ENCODE data around the gene PINLYP. TPM values are rescaled to one million over a fixed set of nuclear protein-coding genes. Genes with fewer than 3 reads are reported as not detected.

Gene PINLYP
- total and polyA plus RNA-seq, 11 donors = 0.76 to 4.3 (median 1.2) TPM; not detected in 1

DNA sequence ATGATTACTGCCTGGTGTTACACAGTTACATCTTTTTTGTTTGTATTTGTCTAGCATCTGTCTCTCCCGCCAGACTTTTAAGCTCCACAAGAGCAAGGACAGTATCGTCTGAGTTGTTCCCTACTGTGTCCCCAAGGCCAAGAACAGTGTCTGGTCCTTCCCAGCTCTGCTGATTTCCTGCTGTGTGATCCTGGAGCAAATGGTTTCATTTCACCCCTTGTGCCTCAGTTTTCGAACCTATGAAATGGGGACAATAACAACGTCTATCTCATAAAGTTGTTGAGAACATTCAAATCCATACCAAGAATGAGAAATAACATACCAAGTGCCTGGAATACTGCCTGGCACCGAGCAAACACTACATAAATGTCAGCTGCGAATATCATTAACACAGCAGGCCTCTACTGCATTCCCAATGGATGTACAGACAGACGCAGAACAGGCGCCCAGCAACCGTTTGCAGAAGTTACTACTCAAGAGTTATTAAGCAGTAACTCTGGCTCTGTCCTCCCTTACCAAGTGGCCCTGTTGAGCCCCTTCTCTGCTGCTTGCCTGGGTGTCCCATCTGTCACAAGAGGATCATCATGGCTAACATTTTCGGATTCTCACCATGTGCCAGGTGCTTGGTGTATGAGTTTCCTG, 11.7 kb upstream of the PINLYP start:
- no peak for ATAC-seq
- no peak overlapping the region for H3K4me3 ChIP-seq
- H3K27ac ChIP-seq = peak overlapping the region in 3 of 12 donors; percentile 73 to 90 (median 79)
- no peak for DNase-seq
- H3K9me3 ChIP-seq = no peaks in the 10 kb centered on the region
- peaks cover 0 to 30% (median 11%) of the 10 kb centered on the region in 12 donors for H3K4me1 ChIP-seq
- peaks cover 0 to 24% (median 16%) of the 10 kb centered on the region in 9 donors for H3K36me3 ChIP-seq
- intact Hi-C loops (cut with DNase I) = loop anchor here in 1 of 10 donors (5.0 kb wide), 1 partner anchor 88 kb away; no protein-coding TSS in a partner anchor
- WGBS, 4 donors = 81 to 87% (median 85%) methylated on average over 10 of the region's 10 CpGs
- TF ChIP-seq, protein P1, sequence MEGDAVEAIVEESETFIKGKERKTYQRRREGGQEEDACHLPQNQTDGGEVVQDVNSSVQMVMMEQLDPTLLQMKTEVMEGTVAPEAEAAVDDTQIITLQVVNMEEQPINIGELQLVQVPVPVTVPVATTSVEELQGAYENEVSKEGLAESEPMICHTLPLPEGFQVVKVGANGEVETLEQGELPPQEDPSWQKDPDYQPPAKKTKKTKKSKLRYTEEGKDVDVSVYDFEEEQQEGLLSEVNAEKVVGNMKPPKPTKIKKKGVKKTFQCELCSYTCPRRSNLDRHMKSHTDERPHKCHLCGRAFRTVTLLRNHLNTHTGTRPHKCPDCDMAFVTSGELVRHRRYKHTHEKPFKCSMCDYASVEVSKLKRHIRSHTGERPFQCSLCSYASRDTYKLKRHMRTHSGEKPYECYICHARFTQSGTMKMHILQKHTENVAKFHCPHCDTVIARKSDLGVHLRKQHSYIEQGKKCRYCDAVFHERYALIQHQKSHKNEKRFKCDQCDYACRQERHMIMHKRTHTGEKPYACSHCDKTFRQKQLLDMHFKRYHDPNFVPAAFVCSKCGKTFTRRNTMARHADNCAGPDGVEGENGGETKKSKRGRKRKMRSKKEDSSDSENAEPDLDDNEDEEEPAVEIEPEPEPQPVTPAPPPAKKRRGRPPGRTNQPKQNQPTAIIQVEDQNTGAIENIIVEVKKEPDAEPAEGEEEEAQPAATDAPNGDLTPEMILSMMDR (IDR thresholded peaks at IDR 0.05) = no peak
- no peak for TF ChIP-seq POLR2A (IDR thresholded peaks at IDR 0.05)
- H3K27me3 ChIP-seq = no peaks in the 10 kb centered on the region

DNA sequence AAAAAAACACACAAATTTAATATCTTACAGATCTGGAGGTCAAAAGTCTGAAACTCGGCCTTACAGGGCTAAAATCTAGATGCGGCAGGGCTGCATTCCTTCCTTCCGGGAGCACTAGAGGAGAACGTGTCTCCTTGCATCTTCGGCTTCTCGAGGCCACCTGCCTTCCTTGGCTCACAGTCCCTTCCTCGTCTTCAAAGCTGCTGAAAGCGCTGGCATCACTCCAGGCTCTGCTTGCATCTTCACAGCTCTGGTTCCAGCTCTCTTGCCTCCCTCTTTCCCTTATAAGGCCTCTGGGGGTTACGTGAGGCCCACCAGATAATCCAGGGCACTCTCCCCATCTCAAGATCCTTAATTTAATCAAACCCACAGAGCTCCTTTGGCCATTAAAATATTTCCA, 10.8 kb upstream of the PINLYP start:
- H3K27ac ChIP-seq = no peak overlapping the region
- intact Hi-C loops (cut with DNase I) = loop anchor here in 1 of 10 donors (5.0 kb wide), 1 partner anchor 88 kb away; no protein-coding TSS in a partner anchor
- DNase-seq (no peak), ATAC-seq (no peak)
- H3K4me1 ChIP-seq = peaks cover 0 to 30% (median 11%) of the 10 kb centered on the region in 12 donors
- H3K27me3 ChIP-seq = no peaks in the 10 kb centered on the region
- H3K36me3 ChIP-seq = peaks cover 0 to 18% (median 13%) of the 10 kb centered on the region in 9 donors
- no peak for TF ChIP-seq POLR2A (IDR thresholded peaks at IDR 0.05)
- TF ChIP-seq, protein P1 (IDR thresholded peaks at IDR 0.05) = no peak
- H3K4me3 ChIP-seq = no peak overlapping the region
- H3K9me3 ChIP-seq = no peaks in the 10 kb centered on the region
- 71 to 78% (median 75%) methylated on average over 9 of the region's 9 CpGs for WGBS, 4 donors

DNA sequence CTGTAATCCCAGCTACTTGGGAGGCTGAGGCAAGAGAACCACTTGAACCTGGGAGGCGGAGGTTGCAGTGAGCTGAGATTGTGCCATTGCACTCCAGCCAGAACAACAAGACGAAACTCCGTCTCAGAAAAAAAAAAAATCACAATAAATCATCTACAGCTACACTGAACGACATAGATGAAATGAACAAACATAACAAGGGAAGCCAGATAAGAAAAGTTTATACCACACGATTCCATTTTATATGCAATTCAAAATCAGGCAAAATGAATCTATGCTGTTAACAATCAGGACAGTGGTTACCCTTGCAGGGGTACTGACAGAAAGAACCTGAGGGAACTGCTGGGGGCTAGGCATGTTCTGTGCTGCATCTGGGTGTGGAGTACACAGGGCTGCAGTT, 5.9 kb upstream of the PINLYP start:
- Histone ChIP-seq H3K4me1 (peaks cover 4 to 11% (median 8%) of the 10 kb centered on the region in 12 donors), H3K9me3 (no peaks in the 10 kb centered on the region), H3K27ac (no peak overlapping the region), H3K36me3 (peaks cover 0 to 30% (median 14%) of the 10 kb centered on the region in 9 donors), H3K27me3 (no peaks in the 10 kb centered on the region), H3K4me3 (no peak overlapping the region)
- WGBS, 4 donors = 92 to 94% (median 93%) methylated on average over 5 of the region's 5 CpGs
- TF ChIP-seq, protein P1 (IDR thresholded peaks at IDR 0.05) = no peak
- no peak for TF ChIP-seq POLR2A (IDR thresholded peaks at IDR 0.05)
- DNase-seq (no peak), ATAC-seq (no peak)
- intact Hi-C loops (cut with DNase I) = no loop called here

DNA sequence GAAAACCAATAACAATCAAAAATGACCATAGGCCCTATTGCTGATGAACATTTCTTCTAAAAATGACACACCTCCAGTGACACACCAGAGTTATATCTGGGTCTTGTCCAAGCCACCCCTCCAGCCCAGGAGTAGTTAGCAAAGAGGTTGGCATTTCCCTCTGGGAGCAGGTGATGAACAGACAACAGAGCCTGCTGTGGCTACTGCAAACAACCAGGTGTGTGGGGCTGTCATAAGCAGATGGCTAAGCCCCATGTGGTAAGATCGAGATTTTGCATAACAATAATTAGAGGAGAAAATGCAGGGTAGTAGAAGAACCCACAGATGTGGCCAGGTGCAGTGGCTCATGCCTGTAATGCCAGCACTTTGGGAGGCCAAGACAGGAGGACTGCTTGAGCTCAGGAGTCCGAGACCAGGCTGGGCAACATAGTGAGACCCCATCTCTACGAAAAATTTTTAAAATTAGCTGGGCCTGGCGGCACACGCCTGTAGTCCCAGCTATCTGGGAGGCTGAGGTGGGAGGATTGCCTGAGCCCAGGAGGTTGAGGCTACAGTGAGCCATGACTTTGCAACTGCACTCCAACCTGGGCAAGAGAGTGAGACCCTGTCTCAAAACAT, 5.3 kb upstream of the PINLYP start:
- Histone ChIP-seq H3K4me1 (peaks cover 6 to 17% (median 11%) of the 10 kb centered on the region in 12 donors), H3K36me3 (peaks cover 0 to 30% (median 14%) of the 10 kb centered on the region in 9 donors), H3K27ac (no peak overlapping the region), H3K9me3 (no peaks in the 10 kb centered on the region), H3K27me3 (no peaks in the 10 kb centered on the region), H3K4me3 (no peak overlapping the region)
- ATAC-seq (no peak), DNase-seq (no peak)
- WGBS, 4 donors = 73 to 95% (median 92%) methylated on average over 5 of the region's 5 CpGs
- intact Hi-C loops (cut with DNase I) = no loop called here
- TF ChIP-seq, protein P1 (IDR thresholded peaks at IDR 0.05) = no peak
- TF ChIP-seq POLR2A (IDR thresholded peaks at IDR 0.05) = no peak
